Measurements from ENCODE around the gene LUC7L3. TPM values are rescaled to one million over a fixed set of nuclear protein-coding genes. Genes with fewer than 3 reads are reported as not detected.

LUC7L3 gene
- total RNA-seq, 1 experiment from 2014 or later, result 154 TPM

- Histone ChIP-seq H4K20me1 (ENCODE audit: control insufficient read depth, insufficient read depth, insufficient read length) (no peaks in the 10 kb centered on the region), H4K5ac (ENCODE audit: insufficient read length, low read depth, low read length) (no peak overlapping the region), H3K27me3 (ENCODE audit: insufficient read depth, low read length) (no peaks in the 10 kb centered on the region), H2BK120ac (ENCODE audit: low read depth, low read length, poor library complexity, severe bottlenecking) (no peak overlapping the region), H2BK20ac (ENCODE audit: low read depth, low read length, poor library complexity, severe bottlenecking) (no peak overlapping the region), H2BK12ac (ENCODE audit: insufficient read length, low read depth, low read length) (no peak overlapping the region), H3K9me3 (ENCODE audit: control insufficient read depth, low read depth, low read length) (no peaks in the 10 kb centered on the region), H3K23me2 (ENCODE audit: insufficient read length, low read depth, low read length, poor library complexity, severe bottlenecking) (peaks cover 5% of the 10 kb centered on the region), H3T11ph (ENCODE audit: low read length) (no peak overlapping the region), H3K27ac (ENCODE audit: insufficient read length, low read depth, low read length) (no peak overlapping the region), H4K91ac (ENCODE audit: insufficient read length, low read depth, low read length) (no peak overlapping the region), H2AK5ac (ENCODE audit: insufficient read length, low read length) (no peak overlapping the region), H3K9ac (ENCODE audit: extremely low read depth, insufficient read length, low read length) (no peak overlapping the region), H3K79me1 (ENCODE audit: insufficient read depth, low read depth, low read length, poor library complexity, severe bottlenecking) (peaks cover 6% of the 10 kb centered on the region), H3K4ac (ENCODE audit: low read depth, low read length) (no peak overlapping the region), H3K14ac (ENCODE audit: insufficient read depth, low read length) (no peak overlapping the region), H4K8ac (replicated peaks; ENCODE audit: insufficient read length, low read depth, low read length) (no peak overlapping the region), H3K79me2 (ENCODE audit: insufficient read depth, low read length) (no peaks in the 10 kb centered on the region), H2BK15ac (ENCODE audit: low read depth, low read length) (no peak overlapping the region), H3K23ac (ENCODE audit: insufficient read length, low read depth, low read length) (no peak overlapping the region), H3K18ac (ENCODE audit: insufficient read length, low read depth, low read length) (no peak overlapping the region), H3K56ac (ENCODE audit: insufficient read length, low read depth, low read length) (no peak overlapping the region), H3K4me1 (ENCODE audit: insufficient read depth, low read length) (no peaks in the 10 kb centered on the region; the same call in 1 of the 2 replicates), H2BK5ac (ENCODE audit: insufficient read length, low read length) (no peak overlapping the region), H3K4me2 (ENCODE audit: insufficient read depth, insufficient read length, low read length) (no peak overlapping the region), H2AFZ (ENCODE audit: low read length) (no peak overlapping the region)
- no peaks in the 10 kb centered on the region; the same call in 1 of the 2 replicates for H3K27me3 Mint-ChIP-seq (ENCODE audit: low read depth)
- no peak for DNase-seq
- WGBS (ENCODE audit: extremely low coverage, insufficient read length, low lambda C conversion rate), result no CpG with 5 or more reads among the region's 2 CpGs
- no peak overlapping the region for H3K4me3 Mint-ChIP-seq
- no peaks in the 10 kb centered on the region for H3K9me3 Mint-ChIP-seq
- TF ChIP-seq CTCF (conservative IDR thresholded peaks at IDR 0.05), result no peak
- H3K27ac Mint-ChIP-seq, result no peak overlapping the region
- peaks cover 25 to 28% of the 10 kb centered on the region in 2 experiments for H3K4me1 Mint-ChIP-seq
- peaks cover 2 to 10% (median 4%) of the 10 kb centered on the region in 3 experiments; a peak in 5 of 7 replicates for H3K36me3 Mint-ChIP-seq (ENCODE audit: insufficient read depth in 1 of 3, low read depth in 3 of 3)
Observed at GRCh38 chr17:50710025-50710424, 9.4 kb upstream of the LUC7L3 start.
